NCI-H146 treated with DMSO at 0.1 percent for 48 hours (cell line): ENCODE results near the gene SAMM50.

Source experiments
- DNase-seq: peaks from one replicate; lab custom pipeline; 2025; ENCODE audit not compliant: unreplicated experiment; lab: John Stamatoyannopoulos, UW

Gene SAMM50

DNA sequence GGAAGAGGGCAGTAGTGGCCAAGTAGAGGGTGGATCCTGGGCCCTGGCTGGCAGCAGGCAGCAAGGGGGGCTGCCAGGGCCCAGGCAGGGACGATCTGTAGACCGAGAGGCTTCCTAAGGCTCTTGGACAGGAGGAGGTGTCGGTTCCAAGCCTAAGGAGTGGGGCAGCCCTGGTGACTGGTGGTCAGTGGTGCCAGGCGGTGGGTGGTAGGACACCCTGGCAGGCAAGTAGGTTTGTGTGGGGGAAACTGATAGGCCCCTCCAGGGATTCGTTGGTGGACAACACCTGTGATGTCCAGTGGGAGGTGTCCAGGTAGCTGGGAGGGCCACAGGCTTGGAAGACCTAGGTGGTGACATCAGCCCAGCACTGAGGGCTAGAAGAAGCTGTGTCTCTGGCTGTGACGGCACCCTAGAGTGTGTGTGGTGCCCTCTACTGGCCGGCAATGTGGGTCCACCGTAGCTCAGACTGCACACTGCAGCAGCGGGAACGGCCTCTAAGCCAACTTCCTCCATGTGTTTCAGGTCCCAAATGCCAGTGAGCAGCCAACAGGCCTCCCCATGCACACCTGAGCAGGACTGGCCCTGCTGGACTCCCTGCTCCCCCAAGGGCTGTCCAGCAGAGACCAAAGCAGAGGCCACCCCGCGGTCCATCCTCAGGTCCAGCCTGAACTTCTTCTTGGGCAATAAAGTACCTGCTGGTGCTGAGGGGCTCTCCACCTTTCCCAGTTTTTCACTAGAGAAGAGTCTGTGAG lies 9.4 kb upstream of the SAMM50 start:
- DNase-seq, result no peak

DNA sequence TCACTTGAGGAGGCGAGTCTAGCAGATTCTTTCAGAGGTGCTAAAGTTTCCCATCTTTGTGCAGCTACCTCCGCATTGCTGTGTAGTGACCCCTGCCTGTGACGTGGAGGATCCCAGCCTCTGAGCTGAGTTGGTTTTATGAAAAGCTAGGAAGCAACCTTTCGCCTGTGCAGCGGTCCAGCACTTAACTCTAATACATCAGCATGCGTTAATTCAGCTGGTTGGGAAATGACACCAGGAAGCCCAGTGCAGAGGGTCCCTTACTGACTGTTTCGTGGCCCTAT lies 8.9 kb upstream of the SAMM50 start:
- DNase-seq, result no peak

DNA sequence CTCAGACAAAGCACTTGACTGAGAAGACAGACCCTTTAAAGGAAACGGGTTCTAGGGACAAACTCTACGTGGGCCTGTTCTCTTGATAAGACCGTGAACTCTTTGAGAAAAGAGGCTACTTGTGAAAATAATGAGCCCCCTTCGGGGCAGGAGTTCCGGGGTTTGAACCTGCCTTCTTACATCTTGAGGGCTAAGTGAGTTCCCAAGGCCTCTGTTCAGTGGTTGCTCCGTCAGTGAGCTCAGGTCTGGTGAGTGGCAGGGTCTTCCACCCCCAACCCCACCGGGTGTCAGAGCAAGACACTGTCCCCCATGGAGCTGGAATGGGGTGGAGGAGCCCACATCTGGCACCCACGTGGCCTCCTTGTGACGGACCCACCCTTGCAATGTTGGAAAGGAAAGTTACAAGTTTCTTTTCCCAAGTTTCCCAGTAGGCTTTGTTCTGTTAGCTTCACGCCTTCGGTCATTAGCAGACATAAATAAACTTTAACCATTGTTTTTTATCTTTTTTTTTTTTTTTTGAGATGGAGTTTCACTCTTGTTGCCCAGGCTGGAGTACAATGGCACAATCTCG lies 6.3 kb upstream of the SAMM50 start:
- no peak for DNase-seq

GRCh38 chr22:43951391-43951790 lies 3.9 kb upstream of the SAMM50 start:
- no peak for DNase-seq

DNA sequence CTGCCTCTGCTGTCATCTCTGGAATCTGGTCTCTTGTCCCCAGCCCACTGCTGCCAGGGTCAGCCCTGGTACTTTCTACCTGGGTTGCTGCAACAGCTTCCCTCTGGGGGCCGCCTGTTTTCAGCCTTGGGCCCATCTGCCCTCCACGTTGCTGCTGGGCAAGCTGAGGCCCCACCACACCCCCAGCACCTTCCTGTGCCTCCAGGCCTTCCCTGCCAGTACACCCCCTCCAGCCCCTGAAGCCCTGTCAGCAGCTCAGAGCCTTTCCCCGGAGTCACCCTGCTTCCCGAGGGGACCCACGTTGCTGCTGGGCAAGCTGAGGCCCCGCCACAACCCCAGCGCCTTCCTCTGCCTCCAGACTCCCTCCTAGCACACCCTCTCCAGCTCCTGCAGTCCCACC lies 3.3 kb upstream of the SAMM50 start:
- no peak for DNase-seq

- no peak for DNase-seq
These were observed 1.1 kb upstream of the SAMM50 start for GRCh38 chr22:43953988-43954785.

- no peak for DNase-seq
These were observed 891 bp downstream of the SAMM50 start for GRCh38 chr22:43955883-43956782.

DNA sequence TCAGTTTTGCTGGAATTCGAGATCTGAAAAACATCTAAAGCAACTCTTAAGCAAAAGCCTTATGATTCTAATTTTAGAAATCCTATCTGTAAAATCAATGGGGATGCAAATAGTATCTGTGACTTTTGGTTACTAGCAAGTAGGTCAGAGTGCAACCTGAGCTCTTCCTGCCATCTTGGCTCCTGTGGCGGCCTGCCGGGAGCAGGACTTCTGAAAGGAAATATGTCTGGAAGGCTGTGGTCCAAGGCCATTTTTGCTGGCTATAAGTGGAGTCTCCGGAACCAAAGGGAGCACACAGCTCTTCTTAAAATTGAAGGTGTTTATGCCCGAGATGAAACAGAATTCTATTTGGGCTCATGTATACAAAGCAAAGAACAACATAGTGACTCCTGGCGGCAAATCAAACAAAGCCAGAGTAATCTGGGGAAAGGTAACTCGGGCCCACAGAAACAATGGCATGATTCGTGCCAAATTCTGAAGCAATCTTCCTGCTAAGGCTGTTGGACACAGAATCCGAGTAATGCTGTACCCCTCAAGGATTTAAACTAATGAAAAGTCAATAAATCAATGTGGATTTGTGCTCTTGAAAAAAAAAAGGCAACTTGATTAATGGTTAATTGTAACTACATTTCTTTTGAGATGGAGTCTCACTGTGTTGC lies 1.7 kb downstream of the SAMM50 start:
- no peak for DNase-seq

GRCh38 chr22:43957871-43958270 lies 2.6 kb downstream of the SAMM50 start:
- no peak for DNase-seq

GRCh38 chr22:43964314-43964857 lies 9.1 kb downstream of the SAMM50 start:
- no peak for DNase-seq

- no peak for DNase-seq
These were observed 11.8 kb downstream of the SAMM50 start for GRCh38 chr22:43967069-43967468.

DNA sequence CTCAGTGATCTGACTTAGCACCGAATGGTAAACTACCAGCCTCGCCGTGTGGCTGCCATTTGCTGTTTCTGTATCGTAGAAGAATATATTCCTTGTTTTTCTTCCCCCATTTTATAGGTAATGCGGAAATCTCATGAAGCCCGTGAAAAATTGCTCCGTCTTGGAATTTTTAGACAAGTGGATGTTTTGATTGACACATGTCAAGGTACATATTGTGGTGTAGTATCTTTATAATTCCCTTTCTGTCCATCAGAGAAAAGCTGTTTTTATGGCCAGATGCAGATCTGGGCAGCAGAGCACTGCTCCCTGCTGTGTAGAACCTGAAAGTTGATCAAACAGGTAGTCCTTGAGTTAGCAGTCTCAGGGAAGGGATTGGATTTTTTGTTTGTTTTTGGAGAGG lies 13.4 kb downstream of the SAMM50 start:
- DNase-seq, result no peak

DNA sequence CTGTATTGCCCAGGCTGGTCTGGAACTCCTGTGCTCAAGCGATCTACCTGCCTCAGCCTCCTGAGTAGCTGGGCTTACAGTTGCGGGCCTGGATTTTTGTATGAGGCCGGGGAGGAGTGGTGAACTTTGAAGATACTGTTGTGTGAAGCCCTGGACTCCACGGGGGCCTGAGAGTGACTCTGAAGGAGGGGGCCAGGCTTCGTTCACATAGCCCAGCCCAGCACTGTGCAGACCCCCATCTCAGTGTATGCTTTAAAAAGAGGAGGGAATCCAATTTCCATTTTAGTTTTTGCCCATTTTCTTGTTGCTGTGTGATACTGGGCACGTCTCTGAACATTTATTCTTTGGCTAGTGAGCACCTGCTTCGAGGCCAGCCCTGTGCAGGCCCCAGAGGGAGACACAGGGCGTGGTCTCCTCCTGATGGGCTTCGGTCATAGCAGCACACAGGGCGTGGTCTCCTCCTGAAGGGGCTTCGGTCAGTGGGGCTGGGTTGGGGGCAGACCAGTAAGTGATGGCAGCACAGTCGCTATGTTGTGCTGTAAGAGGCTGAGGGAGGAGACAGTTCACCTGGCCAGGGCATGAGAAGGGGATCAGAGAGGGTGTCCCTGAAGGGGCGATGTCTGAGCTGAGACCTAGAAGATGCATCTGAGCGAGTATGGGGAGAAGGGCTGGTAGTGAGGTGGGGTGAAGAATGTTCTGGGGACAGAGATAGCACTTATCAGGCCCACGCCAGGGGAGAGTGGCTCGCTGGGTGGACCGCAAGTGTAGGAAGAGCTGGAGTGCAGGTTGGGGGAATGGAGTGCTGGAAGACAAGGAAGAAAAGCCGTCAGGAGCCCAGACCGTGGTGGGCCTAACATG lies 14.0 kb downstream of the SAMM50 start:
- no peak for DNase-seq

DNA sequence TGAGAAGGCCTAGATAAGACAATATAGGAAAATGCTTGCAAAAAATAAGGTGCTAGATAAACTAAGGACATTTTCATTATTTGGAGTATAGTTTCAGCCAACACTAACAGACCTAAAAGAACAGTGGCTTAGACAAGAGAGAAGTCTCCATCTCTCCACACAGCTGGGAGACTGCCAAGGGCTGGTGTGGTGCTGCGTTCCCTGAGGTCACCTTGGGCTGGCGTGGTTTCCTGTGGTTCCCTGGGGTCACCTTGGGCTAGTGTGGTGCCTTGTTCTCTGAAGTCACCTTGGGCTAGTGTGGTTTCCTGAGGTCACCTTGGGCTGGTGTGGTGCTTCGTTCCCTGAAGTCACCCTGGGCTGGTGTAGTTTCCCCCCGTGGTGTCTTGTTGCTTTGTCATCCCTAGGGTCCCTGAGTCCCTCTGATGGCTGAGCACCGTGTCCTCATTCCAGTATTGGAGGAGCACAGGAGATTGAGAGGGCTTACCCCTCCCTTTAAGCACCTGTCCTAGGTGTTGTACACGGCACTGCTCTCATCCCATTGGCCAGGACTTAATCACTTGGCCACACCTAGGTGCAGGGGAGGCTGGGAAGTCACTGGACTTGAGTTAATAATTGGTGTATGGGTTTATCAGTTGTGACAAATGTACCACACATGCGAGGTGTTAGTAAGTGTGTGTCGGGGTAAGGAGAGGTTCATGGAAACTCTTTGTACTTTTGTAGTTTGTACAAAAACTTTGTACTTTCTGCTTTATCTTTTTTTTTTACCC lies 14.9 kb downstream of the SAMM50 start:
- DNase-seq, result no peak

GRCh38 chr22:43971112-43971511 lies 15.9 kb downstream of the SAMM50 start:
- DNase-seq, result no peak

DNA sequence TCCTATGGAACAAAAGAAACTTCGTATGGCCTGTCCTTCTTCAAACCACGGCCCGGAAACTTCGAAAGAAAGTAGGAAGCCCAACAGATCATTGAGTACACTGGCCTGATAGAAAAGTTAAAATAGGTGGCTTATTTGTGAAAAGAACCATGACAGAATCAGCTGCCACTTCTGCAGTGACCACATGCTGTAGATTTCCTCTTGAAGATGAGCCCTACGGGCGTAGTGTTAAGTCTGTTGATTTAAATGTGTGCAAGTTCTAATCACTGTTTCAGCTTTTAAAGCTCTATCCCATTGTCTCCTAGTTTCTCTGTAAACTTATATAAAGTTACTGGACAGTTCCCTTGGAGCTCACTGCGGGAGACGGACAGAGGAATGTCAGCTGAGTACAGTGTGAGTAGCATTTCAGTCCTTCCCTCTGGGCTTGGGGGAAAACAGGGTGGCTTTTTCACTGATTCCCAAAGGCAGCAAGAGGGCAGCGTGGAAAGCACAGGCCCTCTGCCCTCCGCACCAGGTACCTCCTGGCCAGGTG lies 17.8 kb downstream of the SAMM50 start:
- no peak for DNase-seq

- DNase-seq, result no peak
These were observed 18.8 kb downstream of the SAMM50 start for GRCh38 chr22:43974028-43974545.

DNA sequence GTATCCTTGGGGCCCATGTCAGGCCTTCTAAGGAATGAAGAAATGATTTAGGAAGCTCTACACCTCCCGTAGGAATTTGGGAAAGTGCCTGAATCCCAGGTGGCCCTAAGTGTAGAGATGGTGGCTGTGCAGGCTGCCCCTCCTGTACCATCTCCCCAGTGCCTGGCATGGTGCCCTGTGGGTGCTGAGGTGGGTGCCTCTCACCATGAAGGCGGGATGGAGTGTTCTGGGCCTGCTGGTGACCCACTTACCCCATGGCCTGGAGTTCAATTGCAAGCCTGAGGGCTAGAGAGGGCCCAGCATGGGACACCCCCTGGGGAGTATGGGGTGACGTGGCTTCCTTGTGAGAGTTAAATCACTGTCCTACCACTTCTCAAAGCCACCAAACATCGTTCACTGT lies 19.8 kb downstream of the SAMM50 start:
- no peak for DNase-seq
